ENCODE measurements around the gene CEMIP.

Gene CEMIP

GRCh38 chr15:80873366-80873952 lies 94.3 kb downstream of the CEMIP start:
- Histone ChIP-seq H3K9ac (ENCODE audit: low read depth, low read length) (no peak overlapping the region), H3K36me3 (ENCODE audit: insufficient read depth, low read length) (no peaks in the 10 kb centered on the region), H3K4me1 (ENCODE audit: insufficient read depth, low read length) (peaks cover 4% of the 10 kb centered on the region; the same call in 1 of the 2 replicates), H3K9me3 (ENCODE audit: control insufficient read depth, insufficient read depth, low read length) (no peaks in the 10 kb centered on the region)

GRCh38 chr15:80875568-80876347 lies 96.6 kb downstream of the CEMIP start:
- H3K9ac ChIP-seq (ENCODE audit: low read depth, low read length), result no peak overlapping the region
- H3K36me3 ChIP-seq (ENCODE audit: insufficient read depth, low read length), result no peaks in the 10 kb centered on the region
- no peaks in the 10 kb centered on the region for H3K9me3 ChIP-seq (ENCODE audit: control insufficient read depth, insufficient read depth, low read length)
- peaks cover 4% of the 10 kb centered on the region; the same call in 1 of the 2 replicates for H3K4me1 ChIP-seq (ENCODE audit: insufficient read depth, low read length)

- H3K4me1 ChIP-seq (ENCODE audit: insufficient read depth, low read length), result peaks cover 4% of the 10 kb centered on the region; the same call in 1 of the 2 replicates
- H3K9ac ChIP-seq (ENCODE audit: low read depth, low read length), result no peak overlapping the region
- H3K9me3 ChIP-seq (ENCODE audit: control insufficient read depth, insufficient read depth, low read length), result no peaks in the 10 kb centered on the region
- no peaks in the 10 kb centered on the region for H3K36me3 ChIP-seq (ENCODE audit: insufficient read depth, low read length)
Measured at GRCh38 chr15:80876348-80876674, 97.1 kb downstream of the CEMIP start.

GRCh38 chr15:80878242-80878866 lies 99.2 kb downstream of the CEMIP start:
- peaks cover 4% of the 10 kb centered on the region; the same call in 1 of the 2 replicates for H3K4me1 ChIP-seq (ENCODE audit: insufficient read depth, low read length)
- no peaks in the 10 kb centered on the region for H3K36me3 ChIP-seq (ENCODE audit: insufficient read depth, low read length)

GRCh38 chr15:80878867-80879250 lies 99.7 kb downstream of the CEMIP start:
- H3K9ac ChIP-seq (ENCODE audit: low read depth, low read length), result no peak overlapping the region
- peaks cover 4% of the 10 kb centered on the region; the same call in 1 of the 2 replicates for H3K4me1 ChIP-seq (ENCODE audit: insufficient read depth, low read length)
- no peaks in the 10 kb centered on the region for H3K9me3 ChIP-seq (ENCODE audit: control insufficient read depth, insufficient read depth, low read length)
- no peaks in the 10 kb centered on the region for H3K36me3 ChIP-seq (ENCODE audit: insufficient read depth, low read length)

More at GRCh38 chr15:80878242-80878866, 99.2 kb downstream of the CEMIP start:
- H3K9me3 ChIP-seq (ENCODE audit: control insufficient read depth, insufficient read depth, low read length), result no peaks in the 10 kb centered on the region
- no peak overlapping the region for H3K9ac ChIP-seq (ENCODE audit: low read depth, low read length)

- Histone ChIP-seq H3K36me3 (ENCODE audit: insufficient read depth, low read length) (no peaks in the 10 kb centered on the region), H3K9ac (ENCODE audit: low read depth, low read length) (no peak overlapping the region), H3K9me3 (ENCODE audit: control insufficient read depth, insufficient read depth, low read length) (no peaks in the 10 kb centered on the region), H3K4me1 (ENCODE audit: insufficient read depth, low read length) (peaks cover 4% of the 10 kb centered on the region; the same call in 1 of the 2 replicates)
Measured at GRCh38 chr15:80880086-80880485, 100.9 kb downstream of the CEMIP start.

- Histone ChIP-seq H3K36me3 (ENCODE audit: insufficient read depth, low read length) (no peaks in the 10 kb centered on the region), H3K9ac (ENCODE audit: low read depth, low read length) (no peak overlapping the region), H3K4me1 (ENCODE audit: insufficient read depth, low read length) (0 out of 2 replicates have a peak, but pooled peaks cover 4% of the 10 kb centered on the region), H3K9me3 (ENCODE audit: control insufficient read depth, insufficient read depth, low read length) (no peaks in the 10 kb centered on the region)
Measured at GRCh38 chr15:80883641-80884040, 104.5 kb downstream of the CEMIP start.

- Histone ChIP-seq H3K36me3 (ENCODE audit: insufficient read depth, low read length) (no peaks in the 10 kb centered on the region), H3K4me1 (ENCODE audit: insufficient read depth, low read length) (0 out of 2 replicates have a peak, but pooled peaks cover 4% of the 10 kb centered on the region), H3K9ac (ENCODE audit: low read depth, low read length) (no peak overlapping the region), H3K9me3 (ENCODE audit: control insufficient read depth, insufficient read depth, low read length) (no peaks in the 10 kb centered on the region)
Measured at GRCh38 chr15:80885016-80885579, 105.9 kb downstream of the CEMIP start.

- Histone ChIP-seq H3K9ac (ENCODE audit: low read depth, low read length) (no peak overlapping the region), H3K9me3 (ENCODE audit: control insufficient read depth, insufficient read depth, low read length) (no peaks in the 10 kb centered on the region), H3K36me3 (ENCODE audit: insufficient read depth, low read length) (no peaks in the 10 kb centered on the region), H3K4me1 (ENCODE audit: insufficient read depth, low read length) (0 out of 2 replicates have a peak, but pooled peaks cover 4% of the 10 kb centered on the region)
Measured at GRCh38 chr15:80887148-80887547, 108.0 kb downstream of the CEMIP start.

- H3K36me3 ChIP-seq (ENCODE audit: insufficient read depth, low read length), result no peaks in the 10 kb centered on the region
- 0 out of 2 replicates have a peak, but pooled peaks cover 4% of the 10 kb centered on the region for H3K4me1 ChIP-seq (ENCODE audit: insufficient read depth, low read length)
- no peaks in the 10 kb centered on the region for H3K9me3 ChIP-seq (ENCODE audit: control insufficient read depth, insufficient read depth, low read length)
- H3K9ac ChIP-seq (ENCODE audit: low read depth, low read length), result no peak overlapping the region
Measured at GRCh38 chr15:80888846-80889245, 109.7 kb downstream of the CEMIP start.

GRCh38 chr15:80890341-80891005 lies 111.3 kb downstream of the CEMIP start:
- Histone ChIP-seq H3K36me3 (ENCODE audit: insufficient read depth, low read length) (no peaks in the 10 kb centered on the region), H3K9ac (ENCODE audit: low read depth, low read length) (no peak overlapping the region)

GRCh38 chr15:80891006-80891405 lies 111.8 kb downstream of the CEMIP start:
- H3K9ac ChIP-seq (ENCODE audit: low read depth, low read length), result no peak overlapping the region
- no peaks in the 10 kb centered on the region for H3K9me3 ChIP-seq (ENCODE audit: control insufficient read depth, insufficient read depth, low read length)
- no peaks in the 10 kb centered on the region for H3K36me3 ChIP-seq (ENCODE audit: insufficient read depth, low read length)
- H3K4me1 ChIP-seq (ENCODE audit: insufficient read depth, low read length), result 0 out of 2 replicates have a peak, but pooled peaks cover 4% of the 10 kb centered on the region

More at GRCh38 chr15:80890341-80891005, 111.3 kb downstream of the CEMIP start:
- no peaks in the 10 kb centered on the region for H3K9me3 ChIP-seq (ENCODE audit: control insufficient read depth, insufficient read depth, low read length)
- H3K4me1 ChIP-seq (ENCODE audit: insufficient read depth, low read length), result 0 out of 2 replicates have a peak, but pooled peaks cover 4% of the 10 kb centered on the region

- no peaks in the 10 kb centered on the region for H3K9me3 ChIP-seq (ENCODE audit: control insufficient read depth, insufficient read depth, low read length)
- H3K36me3 ChIP-seq (ENCODE audit: insufficient read depth, low read length), result no peaks in the 10 kb centered on the region
- H3K4me1 ChIP-seq (ENCODE audit: insufficient read depth, low read length), result 0 out of 2 replicates have a peak, but pooled peaks cover 3% of the 10 kb centered on the region
- no peak overlapping the region for H3K9ac ChIP-seq (ENCODE audit: low read depth, low read length)
Measured at GRCh38 chr15:80892414-80892813, 113.2 kb downstream of the CEMIP start.

GRCh38 chr15:80893777-80894176 lies 114.6 kb downstream of the CEMIP start:
- Histone ChIP-seq H3K4me1 (ENCODE audit: insufficient read depth, low read length) (no peaks in the 10 kb centered on the region), H3K36me3 (ENCODE audit: insufficient read depth, low read length) (no peaks in the 10 kb centered on the region), H3K9ac (ENCODE audit: low read depth, low read length) (no peak overlapping the region), H3K9me3 (ENCODE audit: control insufficient read depth, insufficient read depth, low read length) (no peaks in the 10 kb centered on the region)
